ENCODE results near the gene IVNS1ABP. TPM values are rescaled to one million over a fixed set of nuclear protein-coding genes. Genes with fewer than 3 reads are reported as not detected.

IVNS1ABP gene
- 345 TPM for total RNA-seq

GRCh38 chr1:185317034-185317885 lies at the start of gene IVNS1ABP:
Gene IVNS1ABP (minus strand): TSS chr1:185317243. CDS start chr1:185309493, 7,750 bp downstream.

Small RNA genes within 50 kb of the gene (small RNA-seq; reads per million reads assigned to genes)
- not detected for gene RF00019 (ENCODE audit: low replicate concordance)

Other genes with a start within 250 kb of the IVNS1ABP start
- 20.7 TPM for gene TRMT1L, start 160.3 kb downstream of the IVNS1ABP start, total RNA-seq
- 11.2 TPM for gene SWT1, start 160.1 kb downstream of the IVNS1ABP start, total RNA-seq